8988T (cell line): ENCODE data around the gene NCF4.

ENCODE experiments used
- DNase-seq: peaks from one replicate; pipeline ENCODE4 v3.0.0; 2011

Gene NCF4

GRCh38 chr22:36899498-36899897 is 38.7 kb downstream of the NCF4 start:
- no peak for DNase-seq

DNA sequence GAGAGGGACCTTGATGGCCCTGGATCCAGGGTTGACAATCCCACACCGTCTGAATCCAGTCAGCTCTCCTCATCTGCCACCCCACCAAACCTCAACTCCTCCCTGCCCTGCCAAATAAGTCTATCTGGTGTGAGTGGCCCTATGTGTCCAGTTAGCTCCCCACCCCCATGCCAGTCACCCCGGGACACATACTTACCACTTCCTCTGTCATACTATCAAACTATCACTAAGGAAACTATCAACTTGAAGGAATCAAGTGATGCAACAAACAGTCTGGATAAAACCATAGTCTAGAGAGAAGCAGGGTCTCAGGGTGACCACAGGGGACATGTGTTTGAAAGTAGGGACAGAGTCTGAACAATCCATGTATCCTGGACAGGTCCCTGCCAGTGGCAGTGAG is 39.4 kb downstream of the NCF4 start:
- no peak for DNase-seq

DNA sequence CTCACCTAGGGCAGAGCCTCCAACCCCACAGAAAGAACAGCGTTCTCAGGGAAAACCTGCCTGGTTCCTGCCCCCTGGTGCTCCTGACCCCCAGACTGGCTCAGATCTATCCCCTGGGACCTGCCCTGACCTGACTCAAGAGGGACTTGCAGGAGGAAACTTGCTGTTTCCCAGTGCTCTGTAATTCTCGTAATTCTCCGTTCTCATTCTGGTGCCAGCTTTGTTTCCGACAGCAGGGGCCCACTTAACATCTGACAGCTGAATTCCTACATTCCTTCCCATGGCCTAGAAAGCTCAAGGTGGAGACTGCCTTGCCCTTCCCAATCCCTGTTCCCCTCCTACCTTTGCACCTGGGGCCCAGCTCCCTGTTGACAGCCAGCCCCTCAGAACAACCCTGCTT is 40.1 kb downstream of the NCF4 start:
- DNase-seq = no peak

DNA sequence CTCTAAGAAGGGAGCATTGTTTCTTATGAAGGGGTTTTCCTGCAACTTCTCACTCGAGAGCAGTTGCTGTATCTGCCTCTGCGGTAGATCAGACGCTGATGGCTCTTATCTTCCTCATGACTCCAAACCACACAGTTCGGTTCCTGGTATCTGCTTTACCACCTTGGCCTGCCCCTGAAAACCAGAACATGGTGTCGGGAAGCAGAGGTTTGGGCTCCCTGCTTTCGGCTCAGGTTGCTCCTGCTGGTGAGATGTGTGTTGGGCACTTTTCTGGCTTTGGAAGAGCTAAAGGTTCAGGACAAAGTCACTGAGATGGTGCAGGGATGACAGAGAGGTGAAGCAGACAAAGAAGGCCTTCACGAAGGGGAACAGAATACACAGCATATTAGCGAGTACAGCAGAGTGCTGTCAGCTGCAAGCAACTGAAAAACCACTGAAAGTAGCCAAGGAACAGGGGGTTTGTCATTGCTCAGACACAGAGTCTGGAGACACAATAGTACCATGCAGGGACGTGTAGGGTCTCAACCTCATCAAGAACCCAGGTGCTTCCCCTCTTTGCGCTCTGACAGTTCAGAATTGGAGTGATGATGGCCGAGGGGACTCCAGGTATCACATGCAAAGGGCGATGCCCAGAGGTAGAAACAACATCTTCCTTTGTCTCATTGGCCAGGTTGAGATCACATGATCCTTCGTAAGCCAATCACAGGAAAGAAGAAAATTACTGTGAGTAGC is 40.8 kb downstream of the NCF4 start:
- DNase-seq = no peak

GRCh38 chr22:36902143-36902926 is 41.5 kb downstream of the NCF4 start:
- no peak for DNase-seq

GRCh38 chr22:36904260-36904880 is 43.6 kb downstream of the NCF4 start:
- no peak for DNase-seq

DNA sequence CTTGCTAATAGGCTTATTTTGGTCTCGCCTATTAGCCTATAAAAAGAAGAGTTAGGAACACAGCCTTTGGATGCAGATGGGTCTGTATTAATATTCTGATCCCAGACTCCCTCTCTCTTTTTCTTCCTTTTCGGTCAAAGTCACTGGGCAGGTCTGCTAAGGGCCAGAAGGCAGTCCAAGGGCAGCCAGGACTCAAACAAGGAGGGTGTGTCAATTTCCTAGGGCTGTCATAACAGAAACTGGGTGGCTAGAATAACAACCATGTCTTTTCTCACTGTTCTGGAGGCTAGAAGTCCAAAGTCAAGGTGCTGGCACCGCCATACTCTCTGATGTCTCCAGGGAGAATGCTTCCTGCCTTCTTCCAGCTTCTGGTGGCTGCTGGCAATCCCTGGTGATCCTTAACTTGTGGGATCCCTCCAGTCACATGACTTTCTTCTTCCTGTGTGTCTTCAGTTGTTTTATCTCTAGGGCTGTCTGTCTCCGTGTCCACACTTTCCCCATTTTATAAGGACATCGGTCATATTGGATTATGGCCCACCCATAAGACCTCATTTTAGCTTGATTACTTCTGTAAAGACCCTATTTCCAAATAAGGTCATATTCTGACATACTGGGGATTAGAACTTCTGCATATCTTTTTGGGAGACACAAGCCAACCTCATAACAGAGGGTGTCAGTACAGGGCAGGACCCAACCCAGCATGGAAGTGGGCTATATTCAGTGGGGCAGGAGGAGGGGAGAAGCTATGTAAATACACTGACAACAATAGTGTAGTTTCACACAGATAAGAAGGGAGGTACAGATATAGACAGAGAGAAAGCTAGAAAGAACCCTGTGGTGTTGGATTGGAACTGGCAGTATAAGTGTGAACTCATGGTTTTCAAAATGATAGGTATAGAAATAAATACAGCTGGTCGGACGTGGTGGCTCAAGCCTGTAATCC is 46.7 kb downstream of the NCF4 start:
- no peak for DNase-seq

GRCh38 chr22:36910461-36910860 is 49.7 kb downstream of the NCF4 start:
- DNase-seq = no peak

DNA sequence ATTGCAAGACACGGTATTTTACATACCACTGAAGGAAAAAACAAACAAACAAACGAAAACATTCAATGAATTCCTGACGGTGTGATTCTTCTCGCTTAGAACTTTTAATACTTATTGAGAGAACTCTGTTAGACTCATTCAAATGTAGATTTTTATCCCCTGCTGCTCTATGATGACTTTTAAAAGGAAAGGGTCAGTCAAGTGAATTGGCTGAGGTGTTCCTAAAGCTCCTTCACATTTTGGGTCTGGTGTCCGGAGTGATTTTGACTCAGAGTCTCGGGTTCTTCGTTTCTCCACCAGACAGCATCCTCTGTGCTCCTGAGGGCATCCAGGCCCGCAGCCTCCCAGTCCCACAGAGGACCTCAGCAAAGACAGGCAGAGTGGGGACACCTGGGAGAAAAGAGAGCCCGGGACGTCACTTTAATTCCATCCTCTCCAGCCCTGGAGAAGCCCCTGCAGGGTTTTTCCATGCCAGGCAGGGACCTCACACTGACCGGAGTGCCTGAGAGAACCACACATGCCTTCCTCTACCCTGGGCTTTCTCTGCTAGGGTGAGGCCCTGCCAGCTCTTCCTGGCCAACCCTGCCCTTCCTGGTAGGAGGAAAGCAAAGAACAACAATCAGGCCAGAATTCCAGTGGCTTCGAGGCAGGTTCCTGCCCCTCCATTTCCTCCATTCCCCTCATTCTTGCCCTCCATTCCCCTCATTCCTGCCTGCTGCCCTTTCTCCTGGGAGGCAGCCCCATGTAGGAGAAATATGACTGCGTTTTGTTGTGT is 51.3 kb downstream of the NCF4 start:
- DNase-seq = no peak

DNA sequence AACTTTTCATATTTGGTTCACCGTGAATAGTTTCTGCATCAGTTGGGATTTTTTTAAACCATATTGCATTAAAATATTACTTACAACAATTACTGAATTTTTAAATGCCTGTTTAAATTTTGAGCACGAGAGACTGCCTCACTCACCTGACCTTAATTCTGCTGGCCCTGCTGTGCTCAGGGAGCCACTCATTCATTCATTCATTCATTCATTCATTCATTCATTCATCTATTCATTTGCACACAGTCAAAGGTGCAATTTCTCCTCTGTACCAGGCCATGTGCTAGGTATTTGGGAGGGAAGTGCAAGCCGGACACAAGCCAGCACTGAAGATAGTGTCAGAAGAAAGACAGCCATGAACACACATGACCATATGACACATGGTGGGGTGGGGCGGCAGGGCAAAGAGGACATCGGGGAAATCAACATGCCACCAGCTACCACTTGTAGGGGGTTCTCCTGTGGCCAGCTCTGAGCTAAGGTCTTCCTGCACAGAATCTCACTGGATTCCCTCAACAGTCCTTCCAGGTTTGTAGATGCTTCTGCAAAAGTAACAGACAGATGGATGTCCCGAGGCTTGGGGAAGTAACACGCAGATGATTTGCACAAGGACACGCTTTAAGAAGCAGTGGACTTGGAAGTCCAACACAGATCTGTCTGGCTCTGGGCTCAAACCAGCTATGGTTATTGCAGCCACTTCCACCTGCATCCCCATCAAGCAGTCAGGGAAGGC is 52.1 kb downstream of the NCF4 start:
- DNase-seq = no peak

- DNase-seq = no peak
Measured at GRCh38 chr22:36913427-36914389, 52.9 kb downstream of the NCF4 start, which contains the start of gene CSF2RB. CSF2RB (plus strand) TSS chr22:36913628; CDS start chr22:36922208, 8,580 bp downstream.

DNA sequence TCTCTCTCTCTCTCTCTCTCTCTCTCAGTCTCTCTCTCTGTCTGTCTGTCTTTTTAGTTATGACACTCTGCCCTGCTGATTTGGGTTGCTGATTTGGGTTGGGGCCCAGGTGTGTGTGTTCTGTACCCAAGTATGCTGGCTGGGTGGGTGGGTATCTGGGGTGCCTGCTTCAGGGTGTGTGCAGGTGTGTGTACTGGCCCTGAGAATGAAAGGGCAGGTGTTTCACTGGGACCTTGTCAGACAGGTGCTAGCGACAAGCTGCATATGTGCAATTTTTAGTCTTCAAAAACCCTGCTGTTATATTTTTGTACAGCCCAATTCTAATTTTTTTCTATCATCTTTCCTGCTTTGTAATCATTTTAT is 53.6 kb downstream of the NCF4 start:
- DNase-seq = no peak

DNA sequence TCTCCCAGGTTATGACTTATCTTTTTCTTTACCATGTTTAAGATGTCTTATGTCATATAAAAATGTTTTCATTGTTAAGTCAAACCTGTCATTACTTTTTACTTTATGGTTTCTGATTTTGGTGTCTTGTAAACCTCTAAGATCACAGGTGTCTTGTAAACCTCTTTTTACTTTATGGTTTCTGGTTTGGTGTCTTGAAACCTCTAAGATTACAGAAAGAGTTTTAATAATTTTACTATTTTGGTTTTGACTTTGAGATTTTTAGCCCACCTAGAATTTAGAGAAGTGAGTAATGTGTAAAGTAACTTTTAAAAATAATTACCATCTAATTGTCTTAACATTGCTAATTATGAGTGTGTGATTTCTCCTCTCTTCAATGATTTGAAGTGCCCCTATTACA is 55.2 kb downstream of the NCF4 start:
- DNase-seq = no peak

GRCh38 chr22:36918586-36919284 is 57.9 kb downstream of the NCF4 start:
- DNase-seq = no peak

- no peak for DNase-seq
Measured at GRCh38 chr22:36921309-36922104, 60.7 kb downstream of the NCF4 start.

DNA sequence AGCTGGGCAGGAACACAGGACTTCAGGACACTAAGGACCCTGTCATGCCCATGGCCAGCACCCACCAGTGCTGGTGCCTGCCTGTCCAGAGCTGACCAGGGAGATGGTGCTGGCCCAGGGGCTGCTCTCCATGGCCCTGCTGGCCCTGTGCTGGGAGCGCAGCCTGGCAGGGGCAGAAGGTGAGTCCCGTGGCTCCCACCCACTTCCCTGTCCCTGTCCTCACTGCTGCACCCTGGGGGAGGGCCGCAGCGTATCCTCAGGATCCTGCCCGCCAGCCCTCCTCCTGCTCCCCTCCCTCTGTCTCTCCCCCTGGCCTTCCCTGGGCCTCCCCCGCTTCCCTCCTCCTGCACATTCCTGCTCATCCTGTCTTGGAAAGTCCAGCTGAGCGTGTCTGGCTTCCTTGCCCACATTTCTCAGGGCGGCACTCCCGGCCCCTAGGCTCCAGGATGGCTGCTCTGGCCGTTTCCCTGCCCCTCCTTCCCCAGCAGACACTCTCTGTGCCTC is 61.4 kb downstream of the NCF4 start:
- no peak for DNase-seq

GRCh38 chr22:36922711-36923110 is 61.9 kb downstream of the NCF4 start:
- DNase-seq = no peak

DNA sequence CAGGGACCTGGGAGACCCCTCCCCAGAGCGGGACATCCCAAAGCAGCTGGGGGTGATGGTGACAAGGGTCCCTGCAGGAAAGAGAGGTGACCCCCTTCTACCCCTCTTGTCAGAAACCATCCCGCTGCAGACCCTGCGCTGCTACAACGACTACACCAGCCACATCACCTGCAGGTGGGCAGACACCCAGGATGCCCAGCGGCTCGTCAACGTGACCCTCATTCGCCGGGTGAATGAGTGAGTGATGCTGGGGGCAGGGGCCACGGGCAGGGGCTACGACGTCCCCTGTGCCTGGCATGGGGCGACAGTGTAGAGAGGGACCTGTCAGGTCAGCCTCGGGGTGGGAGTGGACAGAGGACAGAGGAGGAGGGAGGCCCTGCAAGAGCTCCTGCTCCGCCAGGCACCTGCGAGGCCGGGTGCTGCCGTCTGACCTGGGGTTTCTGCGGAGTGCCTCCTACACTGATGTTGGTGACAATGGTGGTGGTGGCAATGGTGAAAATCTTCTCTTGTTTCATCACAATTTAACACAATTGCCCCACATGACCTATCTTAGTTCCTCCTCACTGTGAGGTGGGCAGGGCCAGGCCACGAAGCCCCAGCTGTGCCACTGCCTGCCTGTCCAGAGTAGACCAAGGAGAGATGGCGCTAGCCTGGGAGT is 62.5 kb downstream of the NCF4 start:
- no peak for DNase-seq
